H9 (cell line): ENCODE results near the gene AK4. TPM values are rescaled to one million over a fixed set of nuclear protein-coding genes. Genes with fewer than 3 reads are reported as not detected.

Experiments used
- DNase-seq: peaks from one replicate; pipeline ENCODE4 v3.0.0-alpha.2; 2017
- H2AFZ ChIP-seq: one replicate; pipeline ENCODE4 v1.6.1; 2013; ENCODE audit warnings: mild to moderate bottlenecking, low read length, control low read depth, moderate library complexity
- H2AK5ac ChIP-seq: 2 replicates; pipeline ENCODE4 v1.6.1; 2013; ENCODE audit warnings: low read length, control low read depth, mixed read lengths; ENCODE audit not compliant: insufficient read length
- H2BK120ac ChIP-seq: one replicate; pipeline ENCODE4 v1.6.1; 2013; ENCODE audit warnings: low read depth, mild to moderate bottlenecking, low read length, control low read depth, inconsistent platforms; ENCODE audit not compliant: poor library complexity, severe bottlenecking
- H2BK12ac ChIP-seq: 2 replicates; pipeline ENCODE4 v1.6.1; 2013; ENCODE audit warnings: low read length, control low read depth, mixed read lengths, low read depth; ENCODE audit not compliant: insufficient read length
- H2BK15ac ChIP-seq: 2 replicates; pipeline ENCODE4 v1.6.1; 2013; ENCODE audit warnings: low read depth, low read length, control low read depth
- H2BK20ac ChIP-seq: one replicate; pipeline ENCODE4 v1.6.1; 2013; ENCODE audit warnings: low read depth, mild to moderate bottlenecking, low read length, control low read depth, inconsistent platforms; ENCODE audit not compliant: poor library complexity, severe bottlenecking
- H2BK5ac ChIP-seq: 2 replicates; pipeline ENCODE4 v1.6.1; 2013; ENCODE audit warnings: low read length, control low read depth, mixed read lengths; ENCODE audit not compliant: insufficient read length
- H3K14ac ChIP-seq: 2 replicates; pipeline ENCODE4 v1.6.1; 2013; ENCODE audit warnings: low read length, control low read depth; ENCODE audit not compliant: insufficient read depth
- H3K18ac ChIP-seq: 2 replicates; pipeline ENCODE4 v1.6.1; 2013; ENCODE audit warnings: low read depth, mild to moderate bottlenecking, mixed read lengths, low read length, control low read depth; ENCODE audit not compliant: insufficient read length
- H3K23ac ChIP-seq: 2 replicates; pipeline ENCODE4 v1.6.1; 2013; ENCODE audit warnings: low read length, control low read depth, mixed read lengths, low read depth; ENCODE audit not compliant: insufficient read length
- H3K23me2 ChIP-seq: 2 replicates; pipeline ENCODE4 v1.6.1; 2013; ENCODE audit warnings: low read depth, mild to moderate bottlenecking, mixed read lengths, low read length, control low read depth; ENCODE audit not compliant: insufficient read length, poor library complexity, severe bottlenecking
- H3K27ac ChIP-seq: 2 replicates; pipeline ENCODE4 v1.5.1; 2013; ENCODE audit warnings: low read length, control low read depth, mixed read lengths, low read depth; ENCODE audit not compliant: insufficient read length
- H3K27me3 ChIP-seq: 2 replicates; pipeline ENCODE4 v1.6.1; 2013; ENCODE audit warnings: low read length, control low read depth, inconsistent platforms; ENCODE audit not compliant: insufficient read depth
- H3K4ac ChIP-seq: 2 replicates; pipeline ENCODE4 v1.6.1; 2013; ENCODE audit warnings: low read depth, mild to moderate bottlenecking, control low read depth, inconsistent platforms, low read length, moderate library complexity
- H3K4me1 ChIP-seq: 2 replicates; pipeline ENCODE4 v1.6.1; 2013; ENCODE audit warnings: low read length, control low read depth, inconsistent platforms; ENCODE audit not compliant: insufficient read depth
- H3K4me2 ChIP-seq: 2 replicates; pipeline ENCODE4 v1.6.1; 2013; ENCODE audit warnings: low read length, control low read depth, mixed read lengths; ENCODE audit not compliant: insufficient read length, insufficient read depth
- H3K56ac ChIP-seq: 2 replicates; pipeline ENCODE4 v1.6.1; 2013; ENCODE audit warnings: low read depth, mild to moderate bottlenecking, mixed read lengths, low read length, control low read depth; ENCODE audit not compliant: insufficient read length
- H3K79me1 ChIP-seq: 2 replicates; pipeline ENCODE4 v1.6.1; 2013; ENCODE audit warnings: low read depth, mild to moderate bottlenecking, moderate library complexity, low read length, control low read depth, inconsistent platforms; ENCODE audit not compliant: insufficient read depth, poor library complexity, severe bottlenecking
- H3K79me2 ChIP-seq: 2 replicates; pipeline ENCODE4 v1.6.1; 2013; ENCODE audit warnings: low read length, control low read depth, inconsistent platforms; ENCODE audit not compliant: insufficient read depth
- H3K9ac ChIP-seq: 2 replicates; pipeline ENCODE4 v1.6.1; 2013; ENCODE audit warnings: low read length, control low read depth, mixed read lengths; ENCODE audit not compliant: insufficient read length; ENCODE audit errors: extremely low read depth
- H3K9me3 ChIP-seq: one replicate; pipeline ENCODE4 v1.6.1; 2013; ENCODE audit warnings: low read depth, low read length, inconsistent platforms; ENCODE audit not compliant: control insufficient read depth
- H3T11ph ChIP-seq: one replicate; pipeline ENCODE4 v1.6.1; 2013; ENCODE audit warnings: mild to moderate bottlenecking, low read length, control low read depth, inconsistent platforms
- H4K20me1 ChIP-seq: one replicate; pipeline ENCODE4 v1.6.1; 2013; ENCODE audit not compliant: control insufficient read depth, insufficient read length, insufficient read depth
- H4K5ac ChIP-seq: 2 replicates; pipeline ENCODE4 v1.6.1; 2013; ENCODE audit warnings: low read depth, mild to moderate bottlenecking, mixed read lengths, low read length, control low read depth; ENCODE audit not compliant: insufficient read length
- H4K8ac ChIP-seq: replicated peaks from 2 replicates; pipeline ENCODE4 v1.6.1; 2013; ENCODE audit warnings: low read length, control low read depth, mixed read lengths, low read depth; ENCODE audit not compliant: insufficient read length
- H4K91ac ChIP-seq: 2 replicates; pipeline ENCODE4 v1.6.1; 2013; ENCODE audit warnings: low read depth, mild to moderate bottlenecking, moderate library complexity, mixed read lengths, low read length, control low read depth; ENCODE audit not compliant: insufficient read length
- H3K27ac Mint-ChIP-seq, 3 experiments: 2 replicates in 2 of 3; 3 replicates in 1 of 3; pipeline ENCODE4 v1.8.0; 2020 to 2021; ENCODE audit warnings: mixed read lengths in 3 of 3, mild to moderate bottlenecking in 1 of 3, moderate library complexity in 1 of 3
- H3K27me3 Mint-ChIP-seq: 2 replicates; pipeline ENCODE4 v1.8.0; 2021; ENCODE audit warnings: low read depth, mild to moderate bottlenecking, moderate library complexity, mixed read lengths
- H3K36me3 Mint-ChIP-seq, 3 experiments: 2 replicates in 2 of 3; 3 replicates in 1 of 3; pipeline ENCODE4 v1.8.0; 2020 to 2021; ENCODE audit warnings: low read depth in 3 of 3, mixed read lengths in 3 of 3; ENCODE audit not compliant: insufficient read depth in 1 of 3
- H3K4me1 Mint-ChIP-seq, 2 experiments: 2 replicates each; pipeline ENCODE4 v1.8.0; 2020; ENCODE audit warnings: mixed read lengths in 2 of 2
- H3K4me3 Mint-ChIP-seq, 2 experiments: 2 replicates in 1 of 2; 3 replicates in 1 of 2; pipeline ENCODE4 v1.8.0; 2020 to 2021; ENCODE audit warnings: mild to moderate bottlenecking in 2 of 2, mixed read lengths in 2 of 2, moderate library complexity in 1 of 2
- H3K9me3 Mint-ChIP-seq, 2 experiments: 2 replicates in 1 of 2; 3 replicates in 1 of 2; pipeline ENCODE4 v1.8.0; 2020; ENCODE audit warnings: mild to moderate bottlenecking in 2 of 2, mixed read lengths in 2 of 2, moderate library complexity in 1 of 2
- CTCF ChIP-seq: fragments of 200-600 bp; sonication (generic); conservative IDR thresholded peaks from 3 replicates; pipeline ENCODE4 v1.8.0; 2021; ENCODE audit warnings: antibody characterized with exemption, mild to moderate bottlenecking
- WGBS: extraction: QIAGEN DNeasy Blood & Tissue Kit; methylation state at CpG from one replicate; pipeline ENCODE4 v1.1.7; 2013; ENCODE audit warnings: missing lambda C conversion rate, low lambda C conversion rate, mixed read lengths; ENCODE audit not compliant: insufficient read length; ENCODE audit errors: extremely low coverage; 5-methylcytosine and 5-hydroxymethylcytosine counted together
- total RNA-seq: library from RNA; stranded (reverse); gene quantifications from 2 replicates; pipeline ENCODE4 v1.2.1, GENCODE V29; 2021

AK4 gene
- total RNA-seq, 1 experiment from 2014 or later, result 45.6 TPM

DNA sequence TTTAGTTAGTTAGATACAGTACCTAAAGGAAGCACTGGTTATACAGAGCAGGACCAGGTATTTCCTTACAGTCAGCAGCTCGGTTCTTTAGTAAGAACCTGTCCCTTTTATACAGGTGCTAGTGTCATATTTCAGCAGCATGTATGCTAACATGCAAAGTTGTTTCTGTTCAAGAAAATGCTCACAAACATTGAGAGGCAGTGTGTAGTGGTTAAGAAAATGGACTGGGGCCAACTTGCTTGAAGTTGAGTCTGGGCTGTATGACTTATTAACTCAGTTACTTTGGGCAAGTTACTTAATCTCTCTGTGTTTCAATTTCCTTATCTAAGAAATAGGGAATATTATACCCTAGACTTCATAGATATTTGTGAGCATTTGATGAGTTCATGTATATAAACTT is 31.1 kb downstream of the AK4 start:
- H3K23me2 ChIP-seq, result no peaks in the 10 kb centered on the region
- H4K8ac ChIP-seq, result no peak overlapping the region
- H3K9ac ChIP-seq, result no peak overlapping the region
- no peak overlapping the region for H3K56ac ChIP-seq
- H2AK5ac ChIP-seq, result no peak overlapping the region
- H2BK5ac ChIP-seq, result no peak overlapping the region
- H3K4me2 ChIP-seq, result no peak overlapping the region
- Mint-ChIP-seq H3K4me1 (peaks cover 37 to 45% of the 10 kb centered on the region in 2 experiments), H3K27ac (no peak overlapping the region), H3K27me3 (no peaks in the 10 kb centered on the region), H3K36me3 (0 out of 7 replicates have a peak, but pooled peaks cover 0 to 2% (median 0%) of the 10 kb centered on the region in 3 experiments), H3K4me3 (no peak overlapping the region), H3K9me3 (no peaks in the 10 kb centered on the region)
- H2BK20ac ChIP-seq, result no peak overlapping the region
- no peak overlapping the region for H4K91ac ChIP-seq
- no peak overlapping the region for H2AFZ ChIP-seq
- H2BK15ac ChIP-seq, result no peak overlapping the region
- no peak for TF ChIP-seq CTCF
- H3K79me2 ChIP-seq, result peaks cover 54% of the 10 kb centered on the region; the same call in 1 of the 2 replicates
- DNase-seq, result no peak
- H3K79me1 ChIP-seq, result no peaks in the 10 kb centered on the region
- no peak overlapping the region for H3K18ac ChIP-seq
- H2BK120ac ChIP-seq, result no peak overlapping the region
- H3K4me1 ChIP-seq, result peaks cover 20% of the 10 kb centered on the region
- no peak overlapping the region for H4K5ac ChIP-seq
- no CpG with 5 or more reads among the region's 1 CpG for whole genome bisulfite sequencing
- H3K4ac ChIP-seq, result no peak overlapping the region
- H4K20me1 ChIP-seq, result no peaks in the 10 kb centered on the region
- no peak overlapping the region for H3K27ac ChIP-seq
- H3K27me3 ChIP-seq, result no peaks in the 10 kb centered on the region
- H3K9me3 ChIP-seq, result no peaks in the 10 kb centered on the region
- H3K14ac ChIP-seq, result no peak overlapping the region
- H3T11ph ChIP-seq, result no peak overlapping the region
- H3K23ac ChIP-seq, result no peak overlapping the region
- no peak overlapping the region for H2BK12ac ChIP-seq
